Measurements from ENCODE around the gene TOM1L2.

- TF ChIP-seq FOXM1 (IDR thresholded peaks at IDR 0.05; ENCODE audit: borderline replicate concordance) (no peak), ZNF384 (IDR thresholded peaks at IDR 0.05) (no peak), SP1 (IDR thresholded peaks at IDR 0.05) (no peak), TARDBP (IDR thresholded peaks at IDR 0.05) (no peak), FOXK2 (IDR thresholded peaks at IDR 0.05) (no peak), BHLHE40 (IDR thresholded peaks at IDR 0.05; ENCODE audit: borderline replicate concordance) (no peak), SUZ12 (IDR thresholded peaks at IDR 0.05) (no peak), NFRKB (IDR thresholded peaks at IDR 0.05) (no peak), CTBP1 (IDR thresholded peaks at IDR 0.05; ENCODE audit: borderline replicate concordance) (no peak)
These were observed 11.6 kb upstream of the TOM1L2 start for GRCh38 chr17:17983776-17984175.
